ENCODE results near the gene ZACN.

The ZACN gene

GRCh38 chr17:76111956-76112355 lies 33.0 kb downstream of the ZACN start:
- Histone ChIP-seq H3K9ac (ENCODE audit: low read length in 2 of 2) (no peak overlapping the region), H3K27me3 (ENCODE audit: control insufficient read depth in 1 of 2, insufficient read depth in 2 of 2, low read length in 2 of 2) (no peaks in the 10 kb centered on the region), H3K36me3 (ENCODE audit: control insufficient read depth in 2 of 2, insufficient read depth in 2 of 2, low read length in 2 of 2) (no peaks in the 10 kb centered on the region), H3K4me1 (ENCODE audit: control insufficient read depth, insufficient read depth, low read length) (no peaks in the 10 kb centered on the region), H3K27ac (ENCODE audit: low read length) (no peak overlapping the region), H3K9me3 (ENCODE audit: control insufficient read depth in 2 of 2, low read length in 2 of 2) (no peaks in the 10 kb centered on the region), H3K4me3 (ENCODE audit: low read length in 2 of 2) (no peak overlapping the region)

GRCh38 chr17:76115138-76115754 lies 36.3 kb downstream of the ZACN start:
- Histone ChIP-seq H3K4me3 (ENCODE audit: low read length in 2 of 2) (no peak overlapping the region), H3K27ac (ENCODE audit: low read length) (no peak overlapping the region), H3K36me3 (ENCODE audit: control insufficient read depth in 2 of 2, insufficient read depth in 2 of 2, low read length in 2 of 2) (no peaks in the 10 kb centered on the region), H3K9ac (ENCODE audit: low read length in 2 of 2) (no peak overlapping the region), H3K9me3 (ENCODE audit: control insufficient read depth in 2 of 2, low read length in 2 of 2) (no peaks in the 10 kb centered on the region), H3K4me1 (ENCODE audit: control insufficient read depth, insufficient read depth, low read length) (no peaks in the 10 kb centered on the region), H3K27me3 (ENCODE audit: control insufficient read depth in 1 of 2, insufficient read depth in 2 of 2, low read length in 2 of 2) (no peaks in the 10 kb centered on the region)

GRCh38 chr17:76119409-76120371 lies 40.7 kb downstream of the ZACN start:
- H3K9me3 ChIP-seq (ENCODE audit: control insufficient read depth in 2 of 2, low read length in 2 of 2), result no peaks in the 10 kb centered on the region
- no peaks in the 10 kb centered on the region for H3K36me3 ChIP-seq (ENCODE audit: control insufficient read depth in 2 of 2, insufficient read depth in 2 of 2, low read length in 2 of 2)
- H3K9ac ChIP-seq (ENCODE audit: low read length in 2 of 2), result no peak overlapping the region
- no peak overlapping the region for H3K27ac ChIP-seq (ENCODE audit: low read length)
- H3K4me1 ChIP-seq (ENCODE audit: control insufficient read depth, insufficient read depth, low read length), result peaks cover 9% of the 10 kb centered on the region
- no peaks in the 10 kb centered on the region for H3K27me3 ChIP-seq (ENCODE audit: control insufficient read depth in 1 of 2, insufficient read depth in 2 of 2, low read length in 2 of 2)
- H3K4me3 ChIP-seq (ENCODE audit: low read length in 2 of 2), result no peak overlapping the region

GRCh38 chr17:76120658-76121008 lies 41.7 kb downstream of the ZACN start:
- peaks cover 9% of the 10 kb centered on the region for H3K4me1 ChIP-seq (ENCODE audit: control insufficient read depth, insufficient read depth, low read length)
- no peak overlapping the region for H3K4me3 ChIP-seq (ENCODE audit: low read length in 2 of 2)
- H3K36me3 ChIP-seq (ENCODE audit: control insufficient read depth in 2 of 2, insufficient read depth in 2 of 2, low read length in 2 of 2), result no peaks in the 10 kb centered on the region
- no peaks in the 10 kb centered on the region for H3K9me3 ChIP-seq (ENCODE audit: control insufficient read depth in 2 of 2, low read length in 2 of 2)
- H3K27ac ChIP-seq (ENCODE audit: low read length), result no peak overlapping the region
- no peaks in the 10 kb centered on the region for H3K27me3 ChIP-seq (ENCODE audit: control insufficient read depth in 1 of 2, insufficient read depth in 2 of 2, low read length in 2 of 2)
- no peak overlapping the region for H3K9ac ChIP-seq (ENCODE audit: low read length in 2 of 2)

GRCh38 chr17:76121932-76122430 lies 43.0 kb downstream of the ZACN start:
- H3K36me3 ChIP-seq (ENCODE audit: control insufficient read depth in 2 of 2, insufficient read depth in 2 of 2, low read length in 2 of 2), result no peaks in the 10 kb centered on the region
- H3K4me3 ChIP-seq (ENCODE audit: low read length in 2 of 2), result peak overlapping the region; percentile 49 to 67
- no peaks in the 10 kb centered on the region for H3K27me3 ChIP-seq (ENCODE audit: control insufficient read depth in 1 of 2, insufficient read depth in 2 of 2, low read length in 2 of 2)
- no peaks in the 10 kb centered on the region for H3K9me3 ChIP-seq (ENCODE audit: control insufficient read depth in 2 of 2, low read length in 2 of 2)
- H3K9ac ChIP-seq (ENCODE audit: low read length in 2 of 2), result peak overlapping the region; percentile 55 to 69
- H3K4me1 ChIP-seq (ENCODE audit: control insufficient read depth, insufficient read depth, low read length), result peaks cover 9% of the 10 kb centered on the region
- H3K27ac ChIP-seq (ENCODE audit: low read length), result no peak overlapping the region

- H3K9me3 ChIP-seq (ENCODE audit: control insufficient read depth in 2 of 2, low read length in 2 of 2), result no peaks in the 10 kb centered on the region
- H3K9ac ChIP-seq (ENCODE audit: low read length in 2 of 2), result no peak overlapping the region
- no peaks in the 10 kb centered on the region for H3K27me3 ChIP-seq (ENCODE audit: control insufficient read depth in 1 of 2, insufficient read depth in 2 of 2, low read length in 2 of 2)
- H3K4me3 ChIP-seq (ENCODE audit: low read length in 2 of 2), result no peak overlapping the region
- peaks cover 9% of the 10 kb centered on the region for H3K4me1 ChIP-seq (ENCODE audit: control insufficient read depth, insufficient read depth, low read length)
- H3K36me3 ChIP-seq (ENCODE audit: control insufficient read depth in 2 of 2, insufficient read depth in 2 of 2, low read length in 2 of 2), result no peaks in the 10 kb centered on the region
- no peak overlapping the region for H3K27ac ChIP-seq (ENCODE audit: low read length)
These were observed 43.6 kb downstream of the ZACN start for GRCh38 chr17:76122431-76123190.

- Histone ChIP-seq H3K4me3 (ENCODE audit: low read length in 2 of 2) (no peak overlapping the region), H3K9ac (ENCODE audit: low read length in 2 of 2) (no peak overlapping the region), H3K27ac (ENCODE audit: low read length) (no peak overlapping the region), H3K36me3 (ENCODE audit: control insufficient read depth in 2 of 2, insufficient read depth in 2 of 2, low read length in 2 of 2) (no peaks in the 10 kb centered on the region), H3K27me3 (ENCODE audit: control insufficient read depth in 1 of 2, insufficient read depth in 2 of 2, low read length in 2 of 2) (no peaks in the 10 kb centered on the region), H3K4me1 (ENCODE audit: control insufficient read depth, insufficient read depth, low read length) (peaks cover 9% of the 10 kb centered on the region), H3K9me3 (ENCODE audit: control insufficient read depth in 2 of 2, low read length in 2 of 2) (no peaks in the 10 kb centered on the region)
These were observed 44.2 kb downstream of the ZACN start for GRCh38 chr17:76123191-76123499.

GRCh38 chr17:76123749-76124581 lies 45.0 kb downstream of the ZACN start:
- Histone ChIP-seq H3K27me3 (ENCODE audit: control insufficient read depth in 1 of 2, insufficient read depth in 2 of 2, low read length in 2 of 2) (no peaks in the 10 kb centered on the region), H3K27ac (ENCODE audit: low read length) (no peak overlapping the region), H3K4me1 (ENCODE audit: control insufficient read depth, insufficient read depth, low read length) (peaks cover 9% of the 10 kb centered on the region), H3K36me3 (ENCODE audit: control insufficient read depth in 2 of 2, insufficient read depth in 2 of 2, low read length in 2 of 2) (no peaks in the 10 kb centered on the region), H3K9me3 (ENCODE audit: control insufficient read depth in 2 of 2, low read length in 2 of 2) (no peaks in the 10 kb centered on the region), H3K9ac (ENCODE audit: low read length in 2 of 2) (no peak overlapping the region), H3K4me3 (ENCODE audit: low read length in 2 of 2) (no peak overlapping the region)

- H3K36me3 ChIP-seq (ENCODE audit: control insufficient read depth in 2 of 2, insufficient read depth in 2 of 2, low read length in 2 of 2), result no peaks in the 10 kb centered on the region
- H3K9ac ChIP-seq (ENCODE audit: low read length in 2 of 2), result no peak overlapping the region
- no peaks in the 10 kb centered on the region for H3K9me3 ChIP-seq (ENCODE audit: control insufficient read depth in 2 of 2, low read length in 2 of 2)
- H3K4me3 ChIP-seq (ENCODE audit: low read length in 2 of 2), result no peak overlapping the region
- H3K4me1 ChIP-seq (ENCODE audit: control insufficient read depth, insufficient read depth, low read length), result peaks cover 9% of the 10 kb centered on the region
- H3K27me3 ChIP-seq (ENCODE audit: control insufficient read depth in 1 of 2, insufficient read depth in 2 of 2, low read length in 2 of 2), result no peaks in the 10 kb centered on the region
- no peak overlapping the region for H3K27ac ChIP-seq (ENCODE audit: low read length)
These were observed 45.8 kb downstream of the ZACN start for GRCh38 chr17:76124582-76125390.

GRCh38 chr17:76125391-76125675 lies 46.4 kb downstream of the ZACN start:
- no peak overlapping the region for H3K9ac ChIP-seq (ENCODE audit: low read length in 2 of 2)
- H3K4me1 ChIP-seq (ENCODE audit: control insufficient read depth, insufficient read depth, low read length), result peaks cover 9% of the 10 kb centered on the region
- H3K27ac ChIP-seq (ENCODE audit: low read length), result no peak overlapping the region
- no peaks in the 10 kb centered on the region for H3K27me3 ChIP-seq (ENCODE audit: control insufficient read depth in 1 of 2, insufficient read depth in 2 of 2, low read length in 2 of 2)
- H3K36me3 ChIP-seq (ENCODE audit: control insufficient read depth in 2 of 2, insufficient read depth in 2 of 2, low read length in 2 of 2), result no peaks in the 10 kb centered on the region
- H3K9me3 ChIP-seq (ENCODE audit: control insufficient read depth in 2 of 2, low read length in 2 of 2), result no peaks in the 10 kb centered on the region
- H3K4me3 ChIP-seq (ENCODE audit: low read length in 2 of 2), result no peak overlapping the region
